ENCODE data around the gene ZNF275.

GRCh38 chrX:153366878-153367538 is 33.1 kb downstream of the ZNF275 start:
- no peak for TF ChIP-seq YY1 (IDR thresholded peaks at IDR 0.05; ENCODE audit: extremely low read depth, insufficient replicate concordance, low read depth, low read length)
- no peak for TF ChIP-seq CTCF (IDR thresholded peaks at IDR 0.05 in 2 of 3, conservative IDR thresholded peaks at IDR 0.05 in 1 of 3; ENCODE audit: borderline replicate concordance in 1 of 3, insufficient read depth in 1 of 3, low read depth in 2 of 3, low read length in 2 of 3)
- TF ChIP-seq EZH2 (IDR thresholded peaks at IDR 0.05): no peak
- TF ChIP-seq POLR2AphosphoS5 (IDR thresholded peaks at IDR 0.05; ENCODE audit: low read depth, low read length): no peak
- no peak for TF ChIP-seq SRF (IDR thresholded peaks at IDR 0.05; ENCODE audit: low read depth)
- TF ChIP-seq CBX3 (IDR thresholded peaks at IDR 0.05; ENCODE audit: low read depth): no peak
- TF ChIP-seq TCF7L2 (IDR thresholded peaks at IDR 0.05; ENCODE audit: borderline replicate concordance, extremely low read depth, insufficient read depth, insufficient read length): no peak
- TF ChIP-seq POLR2A (IDR thresholded peaks at IDR 0.05; ENCODE audit: borderline replicate concordance, extremely low read depth, insufficient read depth, insufficient read length): no peak
- no peak for TF ChIP-seq REST (IDR thresholded peaks at IDR 0.05; ENCODE audit: low read depth)
- no peak for TF ChIP-seq RAD21 (IDR thresholded peaks at IDR 0.05; ENCODE audit: low read depth)
- no peak for TF ChIP-seq JUND (IDR thresholded peaks at IDR 0.05)
- no peak for TF ChIP-seq ZFX (IDR thresholded peaks at IDR 0.05)

All from HCT116 (cell line).